ENCODE results near the gene DUSP1.

DUSP1 gene

GRCh38 chr5:172748341-172748843, 22.6 kb downstream of the DUSP1 start:
- H3K4me1 Mint-ChIP-seq, result peaks cover 33% of the 10 kb centered on the region
- H3K27ac Mint-ChIP-seq, result no peak overlapping the region
- no peak for DNase-seq (ENCODE audit: low spot score in 2 of 2)
- H3K9me3 Mint-ChIP-seq, result peaks cover 3% of the 10 kb centered on the region
- no peak for ATAC-seq
- no peak overlapping the region for H3K4me3 Mint-ChIP-seq
- no peaks in the 10 kb centered on the region for H3K36me3 Mint-ChIP-seq

- Mint-ChIP-seq H3K27ac (no peak overlapping the region), H3K9me3 (peaks cover 3% of the 10 kb centered on the region), H3K4me1 (peaks cover 35% of the 10 kb centered on the region), H3K4me3 (no peak overlapping the region), H3K36me3 (no peaks in the 10 kb centered on the region)
- DNase-seq (ENCODE audit: low spot score in 2 of 2) (no peak), ATAC-seq (no peak)
Measured at GRCh38 chr5:172747471-172747870, 23.5 kb downstream of the DUSP1 start.

GRCh38 chr5:172746725-172747124, 24.3 kb downstream of the DUSP1 start:
- DNase-seq (ENCODE audit: low spot score in 2 of 2) (no peak), ATAC-seq (no peak)
- Mint-ChIP-seq H3K27ac (no peak overlapping the region), H3K9me3 (peaks cover 3% of the 10 kb centered on the region), H3K4me1 (peaks cover 35% of the 10 kb centered on the region), H3K36me3 (no peaks in the 10 kb centered on the region), H3K4me3 (no peak overlapping the region)

- no peak for ATAC-seq
- no peaks in the 10 kb centered on the region for H3K36me3 Mint-ChIP-seq
- DNase-seq (ENCODE audit: low spot score in 2 of 2), result no peak
- H3K27ac Mint-ChIP-seq, result no peak overlapping the region
- H3K9me3 Mint-ChIP-seq, result peaks cover 3% of the 10 kb centered on the region
- no peak overlapping the region for H3K4me3 Mint-ChIP-seq
- H3K4me1 Mint-ChIP-seq, result peaks cover 37% of the 10 kb centered on the region
Measured at GRCh38 chr5:172745838-172746237, 25.2 kb downstream of the DUSP1 start.

- DNase-seq (ENCODE audit: low spot score in 2 of 2) (no peak), ATAC-seq (no peak)
- no peaks in the 10 kb centered on the region for H3K36me3 Mint-ChIP-seq
- H3K4me3 Mint-ChIP-seq, result no peak overlapping the region
- H3K27ac Mint-ChIP-seq, result no peak overlapping the region
- H3K4me1 Mint-ChIP-seq, result peaks cover 36% of the 10 kb centered on the region
- peaks cover 3% of the 10 kb centered on the region for H3K9me3 Mint-ChIP-seq
Measured at GRCh38 chr5:172745406-172745805, 25.6 kb downstream of the DUSP1 start.

- peaks cover 36% of the 10 kb centered on the region for H3K4me1 Mint-ChIP-seq
Measured at GRCh38 chr5:172744123-172745104, 26.6 kb downstream of the DUSP1 start.

GRCh38 chr5:172743112-172743959, 27.7 kb downstream of the DUSP1 start:
- ATAC-seq, result peak; percentile 69
- Mint-ChIP-seq H3K9me3 (peaks cover 3% of the 10 kb centered on the region), H3K4me3 (peak overlapping the region; percentile 2), H3K4me1 (peaks cover 36% of the 10 kb centered on the region), H3K36me3 (no peaks in the 10 kb centered on the region), H3K27ac (no peak overlapping the region)
- DNase-seq (ENCODE audit: low spot score in 2 of 2), result no peak

More at GRCh38 chr5:172744123-172745104, 26.6 kb downstream of the DUSP1 start:
- no peaks in the 10 kb centered on the region for H3K36me3 Mint-ChIP-seq
- no peak overlapping the region for H3K4me3 Mint-ChIP-seq
- no peak for DNase-seq (ENCODE audit: low spot score in 2 of 2)
- H3K9me3 Mint-ChIP-seq, result peaks cover 3% of the 10 kb centered on the region
- peak overlapping the region; percentile 39 for H3K27ac Mint-ChIP-seq
- ATAC-seq, result peak; percentile 61

GRCh38 chr5:172741206-172741582, 29.8 kb downstream of the DUSP1 start:
- DNase-seq (ENCODE audit: low spot score in 2 of 2) (no peak), ATAC-seq (no peak)
- Mint-ChIP-seq H3K27ac (peak overlapping the region; percentile 73), H3K4me3 (peak overlapping the region; percentile 4), H3K4me1 (peaks cover 36% of the 10 kb centered on the region), H3K9me3 (no peaks in the 10 kb centered on the region), H3K36me3 (no peaks in the 10 kb centered on the region)

GRCh38 chr5:172740428-172741205, 30.4 kb downstream of the DUSP1 start:
- H3K9me3 Mint-ChIP-seq, result no peaks in the 10 kb centered on the region
- H3K27ac Mint-ChIP-seq, result peak overlapping the region; percentile 73
- ATAC-seq (peak; percentile 80), DNase-seq (ENCODE audit: low spot score in 2 of 2) (no peak)
- H3K36me3 Mint-ChIP-seq, result no peaks in the 10 kb centered on the region
- H3K4me3 Mint-ChIP-seq, result peak overlapping the region; percentile 4
- peaks cover 32% of the 10 kb centered on the region for H3K4me1 Mint-ChIP-seq

GRCh38 chr5:172739375-172739774, 31.6 kb downstream of the DUSP1 start:
- no peak for ATAC-seq
- no peaks in the 10 kb centered on the region for H3K9me3 Mint-ChIP-seq

GRCh38 chr5:172736508-172737135, 34.4 kb downstream of the DUSP1 start:
- Mint-ChIP-seq H3K9me3 (no peaks in the 10 kb centered on the region), H3K4me1 (peaks cover 21% of the 10 kb centered on the region), H3K27ac (no peak overlapping the region), H3K36me3 (no peaks in the 10 kb centered on the region), H3K4me3 (no peak overlapping the region)
- ATAC-seq (no peak), DNase-seq (ENCODE audit: low spot score in 2 of 2) (no peak)

More at GRCh38 chr5:172739375-172739774, 31.6 kb downstream of the DUSP1 start:
- DNase-seq (ENCODE audit: low spot score in 2 of 2), result no peak
- Mint-ChIP-seq H3K36me3 (no peaks in the 10 kb centered on the region), H3K27ac (no peak overlapping the region), H3K4me1 (peaks cover 27% of the 10 kb centered on the region), H3K4me3 (no peak overlapping the region)

GRCh38 chr5:172735141-172735831, 35.7 kb downstream of the DUSP1 start:
- no peak overlapping the region for H3K4me3 Mint-ChIP-seq
- no peaks in the 10 kb centered on the region for H3K36me3 Mint-ChIP-seq
- ATAC-seq, result no peak
- H3K9me3 Mint-ChIP-seq, result no peaks in the 10 kb centered on the region
- peak overlapping the region; percentile 5 for H3K27ac Mint-ChIP-seq
- DNase-seq (ENCODE audit: low spot score in 2 of 2), result no peak
- peaks cover 17% of the 10 kb centered on the region for H3K4me1 Mint-ChIP-seq

GRCh38 chr5:172733974-172734346, 37.0 kb downstream of the DUSP1 start:
- H3K36me3 Mint-ChIP-seq, result no peaks in the 10 kb centered on the region

More at GRCh38 chr5:172733974-172734346, 37.0 kb downstream of the DUSP1 start:
- Mint-ChIP-seq H3K4me3 (no peak overlapping the region), H3K27ac (no peak overlapping the region), H3K4me1 (peaks cover 17% of the 10 kb centered on the region), H3K9me3 (no peaks in the 10 kb centered on the region)
- no peak for DNase-seq (ENCODE audit: low spot score in 2 of 2)
- ATAC-seq, result no peak

All from stimulated activated effector memory CD8-positive, alpha-beta T cell treated with anti-CD3 and anti-CD28 coated beads, Interleukin-12 subunit alpha, Interleukin-12 subunit beta, amount 100 ng/mL, for 72 hours (primary cell).